Ovary (tissue), 3 donors: ENCODE measurements around the gene TRIM28.

ENCODE experiments used
- POLR2A ChIP-seq: fragments of 450-650 bp; IDR thresholded peaks from one replicate; pipeline ENCODE4 v1.6.1; 2017; ENCODE audit warnings: antibody characterized with exemption, mild to moderate bottlenecking, moderate library complexity
- TF ChIP-seq, protein P1 (sequence below), 3 donors: fragments of 450-650 bp in 2 of 3; fragments of 200-600 bp in 1 of 3; IDR thresholded peaks; one replicate each; pipeline versions ENCODE4 v1.5.1 to v1.8.0; 2016 to 2022; ENCODE audit warnings: antibody characterized with exemption in 3 of 3, mild to moderate bottlenecking in 1 of 3
- donor health status: DM: no; HTN: no; CAD: no.

DNA sequence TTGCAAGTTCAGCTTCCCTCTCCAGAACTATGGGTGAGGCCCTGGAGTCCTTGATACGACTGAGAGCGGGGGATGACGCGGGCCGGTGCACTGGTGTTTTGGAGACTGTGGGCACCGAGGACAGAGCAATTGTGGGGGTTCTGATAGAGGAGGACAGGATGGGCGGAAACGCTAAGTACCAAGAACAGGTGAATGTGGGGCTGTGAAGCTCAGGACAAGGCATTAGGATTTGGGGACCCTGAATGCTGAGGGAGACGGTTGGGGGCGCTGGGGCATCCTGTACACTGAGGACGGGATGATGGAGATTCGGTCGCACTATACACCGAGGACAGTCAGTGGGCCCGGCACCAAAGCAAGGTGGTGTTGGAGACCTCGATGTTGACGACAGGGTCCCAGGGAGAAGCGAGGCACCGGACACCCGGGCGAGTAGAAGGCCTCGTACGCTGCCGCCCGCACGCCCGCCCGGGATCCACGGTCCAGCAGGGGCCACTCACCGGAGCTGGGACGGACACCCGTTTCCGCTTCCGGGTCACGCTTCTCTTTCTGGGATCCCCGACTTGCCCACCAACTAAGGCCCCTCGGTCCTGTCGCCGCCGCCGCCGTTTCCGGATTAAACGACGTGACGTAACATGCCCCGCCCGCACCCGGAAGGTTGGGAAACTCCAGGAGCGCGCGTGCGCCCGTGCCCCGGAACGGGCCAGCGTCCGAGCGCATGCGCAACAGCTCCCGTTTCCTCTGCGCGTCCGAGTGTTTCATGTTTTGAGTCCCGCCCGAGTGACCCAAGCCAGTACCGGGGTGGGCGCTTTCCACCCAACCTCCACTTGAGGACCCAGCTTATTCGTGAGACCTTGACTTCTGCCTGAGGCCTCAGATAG, 10.9 kb downstream of the TRIM28 start, which contains the start of gene CHMP2A:
- TF ChIP-seq, protein P1, sequence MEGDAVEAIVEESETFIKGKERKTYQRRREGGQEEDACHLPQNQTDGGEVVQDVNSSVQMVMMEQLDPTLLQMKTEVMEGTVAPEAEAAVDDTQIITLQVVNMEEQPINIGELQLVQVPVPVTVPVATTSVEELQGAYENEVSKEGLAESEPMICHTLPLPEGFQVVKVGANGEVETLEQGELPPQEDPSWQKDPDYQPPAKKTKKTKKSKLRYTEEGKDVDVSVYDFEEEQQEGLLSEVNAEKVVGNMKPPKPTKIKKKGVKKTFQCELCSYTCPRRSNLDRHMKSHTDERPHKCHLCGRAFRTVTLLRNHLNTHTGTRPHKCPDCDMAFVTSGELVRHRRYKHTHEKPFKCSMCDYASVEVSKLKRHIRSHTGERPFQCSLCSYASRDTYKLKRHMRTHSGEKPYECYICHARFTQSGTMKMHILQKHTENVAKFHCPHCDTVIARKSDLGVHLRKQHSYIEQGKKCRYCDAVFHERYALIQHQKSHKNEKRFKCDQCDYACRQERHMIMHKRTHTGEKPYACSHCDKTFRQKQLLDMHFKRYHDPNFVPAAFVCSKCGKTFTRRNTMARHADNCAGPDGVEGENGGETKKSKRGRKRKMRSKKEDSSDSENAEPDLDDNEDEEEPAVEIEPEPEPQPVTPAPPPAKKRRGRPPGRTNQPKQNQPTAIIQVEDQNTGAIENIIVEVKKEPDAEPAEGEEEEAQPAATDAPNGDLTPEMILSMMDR (IDR thresholded peaks at IDR 0.05) = peak in 1 of 3 donors; percentile 23
- TF ChIP-seq POLR2A = peak; percentile 84
